A673 (cell line): ENCODE measurements around the gene CRYGN. TPM values are rescaled to one million over a fixed set of nuclear protein-coding genes. Genes with fewer than 3 reads are reported as not detected.

Experiments
- BruUV-seq: library from RNA; stranded (reverse); fragments of 400-500 nt; replicated peaks from 2 replicates; lab custom pipeline; 2021; lab: Mats Ljungman, UMichigan
- CTCF ChIA-PET: fragments of 300-600 bp; sonication (Branson Sonifier 250); formaldehyde crosslinking; loops from one replicate; lab custom pipeline; 2022; ENCODE audit warnings: antibody characterized with exemption; lab: Charles Lee
- POLR2A ChIA-PET: fragments of 300-600 bp; sonication (Branson Sonifier 250); formaldehyde crosslinking; loops from one replicate; lab custom pipeline; 2022; ENCODE audit warnings: antibody characterized with exemption; ENCODE audit not compliant: low non-redundant PET; lab: Charles Lee
- DNase-seq: peaks from one replicate; pipeline ENCODE4 v3.0.0-alpha.2; 2015; ENCODE audit warnings: low spot score
- H3K27ac ChIP-seq: fragments of 200-600 bp; sonication (generic); 2 replicates; pipeline ENCODE4 v1.5.1; 2016; ENCODE audit warnings: mixed run types, low read depth, mild to moderate bottlenecking, mixed read lengths, antibody characterized with exemption, low read length; ENCODE audit not compliant: poor library complexity, severe bottlenecking
- H3K27me3 ChIP-seq: fragments of 200-600 bp; sonication (generic); replicated peaks from 2 replicates; pipeline ENCODE4 v1.6.1; 2017; ENCODE audit warnings: mixed run types, low read depth, mild to moderate bottlenecking, mixed read lengths, antibody characterized with exemption, low read length; ENCODE audit not compliant: insufficient read depth, poor library complexity
- H3K36me3 ChIP-seq: fragments of 200-600 bp; sonication (generic); 2 replicates; pipeline ENCODE4 v1.6.1; 2016; ENCODE audit warnings: mixed run types, mild to moderate bottlenecking, mixed read lengths, antibody characterized with exemption, low read length; ENCODE audit not compliant: insufficient read depth, poor library complexity, severe bottlenecking
- H3K4me1 ChIP-seq: fragments of 200-600 bp; sonication (generic); 2 replicates; pipeline ENCODE4 v1.6.1; 2017; ENCODE audit warnings: mixed run types, mild to moderate bottlenecking, mixed read lengths, antibody characterized with exemption, low read length; ENCODE audit not compliant: insufficient read depth, poor library complexity, severe bottlenecking
- H3K4me3 ChIP-seq: fragments of 200-600 bp; sonication (generic); 2 replicates; pipeline ENCODE4 v1.5.1; 2016; ENCODE audit warnings: low read depth, mixed run types, mild to moderate bottlenecking, mixed read lengths, low read length; ENCODE audit not compliant: poor library complexity, severe bottlenecking
- H3K9me3 ChIP-seq: fragments of 200-600 bp; sonication (generic); 2 replicates; pipeline ENCODE4 v1.6.1; 2016; ENCODE audit warnings: mixed run types, low read depth, mild to moderate bottlenecking, mixed read lengths, antibody characterized with exemption, low read length; ENCODE audit not compliant: poor library complexity, severe bottlenecking
- CTCF ChIP-seq: fragments of 300-800, 200-600 bp; sonication (generic); conservative IDR thresholded peaks from 2 replicates; pipeline ENCODE4 v1.5.1; 2017; ENCODE audit warnings: low read depth, mild to moderate bottlenecking, antibody characterized with exemption, low read length, moderate library complexity, mixed read lengths
- EZH2 ChIP-seq: fragments of 200-600 bp; sonication (generic); IDR thresholded peaks from 2 replicates; pipeline ENCODE4 v1.6.1; 2017; ENCODE audit warnings: borderline replicate concordance, low read depth, mild to moderate bottlenecking, mixed read lengths, antibody characterized with exemption, low read length; ENCODE audit not compliant: poor library complexity, severe bottlenecking
- intact Hi-C: fragments of 100-400 bp; cut with micrococcal nuclease; formaldehyde crosslinking; loops from one replicate; pipeline ENCODE4 v1.10.0; 2022; ENCODE audit not compliant: unreplicated experiment
- total RNA-seq: library from RNA; stranded (reverse); gene quantifications from 2 replicates; pipeline ENCODE4 v1.2.3, GENCODE V29; 2021

CRYGN gene
- total RNA-seq, 1 experiment from 2014 or later = 0.13 TPM

GRCh38 chr7:151423936-151424335 lies 16.0 kb downstream of the CRYGN start:
- CTCF ChIA-PET = no interaction called here
- no TSS peak for BruUV-seq
- intact Hi-C loops = no loop called here
- POLR2A ChIA-PET = no interaction called here
- no peak for DNase-seq
- TF ChIP-seq CTCF (no peak), EZH2 (no peak)
- no peaks in the 10 kb centered on the region for H3K36me3 ChIP-seq
- no peaks in the 10 kb centered on the region for H3K27me3 ChIP-seq
- no peak overlapping the region for H3K4me3 ChIP-seq
- H3K4me1 ChIP-seq = peaks cover 24% of the 10 kb centered on the region
- no peak overlapping the region for H3K27ac ChIP-seq
- no peaks in the 10 kb centered on the region for H3K9me3 ChIP-seq

- no TSS peak for BruUV-seq
- DNase-seq = no peak
These were observed 16.7 kb downstream of the CRYGN start for GRCh38 chr7:151423226-151423625.

GRCh38 chr7:151422212-151422611 lies 17.7 kb downstream of the CRYGN start:
- no peaks in the 10 kb centered on the region for H3K27me3 ChIP-seq
- TF ChIP-seq EZH2 (no peak), CTCF (no peak)

More at GRCh38 chr7:151423226-151423625, 16.7 kb downstream of the CRYGN start:
- no peaks in the 10 kb centered on the region for H3K36me3 ChIP-seq
- no peak overlapping the region for H3K4me3 ChIP-seq
- ChIA-PET CTCF (no interaction called here), POLR2A (no interaction called here)
- H3K27ac ChIP-seq = no peak overlapping the region
- H3K27me3 ChIP-seq = no peaks in the 10 kb centered on the region
- TF ChIP-seq EZH2 (no peak), CTCF (no peak)
- intact Hi-C loops = no loop called here
- peaks cover 17% of the 10 kb centered on the region for H3K4me1 ChIP-seq
- H3K9me3 ChIP-seq = no peaks in the 10 kb centered on the region

More at GRCh38 chr7:151422212-151422611, 17.7 kb downstream of the CRYGN start:
- no peaks in the 10 kb centered on the region for H3K36me3 ChIP-seq
- no TSS peak for BruUV-seq
- peaks cover 11% of the 10 kb centered on the region for H3K4me1 ChIP-seq
- intact Hi-C loops = no loop called here
- no peak overlapping the region for H3K4me3 ChIP-seq
- ChIA-PET CTCF (no interaction called here), POLR2A (no interaction called here)
- DNase-seq = no peak
- H3K27ac ChIP-seq = no peak overlapping the region
- H3K9me3 ChIP-seq = no peaks in the 10 kb centered on the region
